ENCODE data around the gene ADARB1.

Gene ADARB1

GRCh38 chr21:45200031-45200430 is 125.7 kb downstream of the ADARB1 start:
- TF ChIP-seq ZIC2 (tag by site-specific recombination; IDR thresholded peaks at IDR 0.05) = peak; percentile 8; the same call in 1 of the 2 replicates
- TF ChIP-seq TRIM28 (IDR thresholded peaks at IDR 0.05; ENCODE audit: borderline replicate concordance, low read length) = no peak
- Histone ChIP-seq H3K4me3 (ENCODE audit: low read depth, low read length) (no peak overlapping the region), H3K9me3 (ENCODE audit: control insufficient read depth, insufficient read depth, low read depth, low read length) (no peaks in the 10 kb centered on the region), H3K27ac (ENCODE audit: extremely low read depth, low read depth, low read length) (no peak overlapping the region), H3K4me1 (ENCODE audit: control insufficient read depth, insufficient read depth, low read length) (no peaks in the 10 kb centered on the region), H3K36me3 (ENCODE audit: control insufficient read depth in 2 of 2, insufficient read depth in 1 of 2, low read length in 2 of 2) (peaks cover 0 to 7% of the 10 kb centered on the region in 2 experiments; a peak in 1 of 3 replicates)
- POLR2A ChIA-PET = no interaction called here
- CTCF ChIA-PET = interaction anchor here (0.6 to 1.6 kb wide), 2 partner anchors 63 to 150 kb away, joined by 3 to 5 read pairs; no protein-coding TSS in a partner anchor

DNA sequence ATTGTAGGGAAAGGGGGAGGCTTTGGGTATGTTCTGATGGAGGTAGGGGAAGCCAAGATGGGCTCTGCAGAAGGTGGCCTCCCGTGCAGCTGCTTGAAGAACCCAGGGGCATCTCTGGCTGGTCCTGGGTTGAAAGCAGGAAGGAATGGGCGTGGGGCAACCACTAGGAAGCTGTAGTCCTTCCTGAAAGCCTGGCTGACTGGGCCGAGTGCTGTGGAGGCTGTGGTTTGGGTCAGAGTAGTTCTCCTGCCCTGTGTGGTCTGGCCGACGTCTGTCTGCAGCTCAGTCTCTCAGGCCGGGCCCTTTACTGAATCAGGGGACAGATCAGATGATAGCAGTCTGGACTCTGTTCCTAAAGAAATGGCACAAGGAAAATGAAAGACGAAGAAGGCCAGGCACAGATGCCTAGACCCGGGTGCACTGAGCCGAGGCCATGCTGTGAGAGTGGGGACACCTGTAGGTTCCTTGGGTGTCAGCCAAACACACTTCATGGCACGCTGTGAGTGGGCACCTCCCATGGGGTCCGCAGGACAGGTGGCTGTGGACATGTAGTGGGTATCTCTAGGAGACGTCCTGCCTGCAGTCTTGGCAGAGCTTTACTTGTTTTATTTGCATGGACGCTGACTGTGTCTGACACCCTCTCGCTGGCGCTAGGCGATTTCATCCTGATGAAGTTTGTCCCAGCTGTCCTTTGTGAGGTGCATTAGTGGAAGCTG is 126.4 kb downstream of the ADARB1 start:
- Histone ChIP-seq H3K36me3 (ENCODE audit: control insufficient read depth in 2 of 2, insufficient read depth in 1 of 2, low read length in 2 of 2) (peaks cover 0 to 7% of the 10 kb centered on the region in 2 experiments; a peak in 1 of 3 replicates), H3K27ac (ENCODE audit: extremely low read depth, low read depth, low read length) (no peak overlapping the region), H3K9me3 (ENCODE audit: control insufficient read depth, insufficient read depth, low read depth, low read length) (no peaks in the 10 kb centered on the region), H3K4me1 (ENCODE audit: control insufficient read depth, insufficient read depth, low read length) (no peaks in the 10 kb centered on the region), H3K4me3 (ENCODE audit: low read depth, low read length) (no peak overlapping the region)
- TF ChIP-seq SCRT2 (tag by site-specific recombination; IDR thresholded peaks at IDR 0.05) = 0 out of 2 replicates have a peak, but pooled peaks have one; percentile 24
- no peak for TF ChIP-seq ZNF121 (tag by site-specific recombination; IDR thresholded peaks at IDR 0.05)
- CTCF ChIA-PET = interaction anchor here (0.6 to 1.6 kb wide), 2 partner anchors 63 to 149 kb away, joined by 3 to 5 read pairs; no protein-coding TSS in a partner anchor
- POLR2A ChIA-PET = no interaction called here

DNA sequence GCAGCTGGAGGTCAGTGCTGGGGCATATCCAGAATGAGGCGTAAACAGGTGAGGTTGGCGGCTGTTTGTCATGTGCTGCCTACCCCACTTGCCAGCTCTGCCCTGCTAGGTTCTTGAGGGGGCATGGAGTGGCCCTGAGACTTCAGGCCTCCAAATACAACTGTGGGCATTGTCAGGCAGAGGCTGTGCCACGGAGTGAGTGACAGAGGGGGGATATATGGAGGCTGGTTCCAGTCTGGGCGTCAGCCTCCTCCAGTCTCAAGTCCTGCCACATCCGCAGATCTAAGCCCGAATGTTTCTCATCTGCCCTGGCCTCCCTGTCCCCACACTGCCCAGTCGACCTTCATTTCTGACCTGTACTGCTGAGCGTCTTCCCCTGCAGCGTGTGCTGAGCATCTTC is 128.0 kb downstream of the ADARB1 start:
- H3K4me1 ChIP-seq (ENCODE audit: control insufficient read depth, insufficient read depth, low read length) = no peaks in the 10 kb centered on the region
- H3K4me3 ChIP-seq (ENCODE audit: low read depth, low read length) = no peak overlapping the region
- TF ChIP-seq ZFP41 (tag by site-specific recombination; IDR thresholded peaks at IDR 0.05; ENCODE audit: borderline replicate concordance) (no peak), PRDM10 (tag by site-specific recombination; IDR thresholded peaks at IDR 0.05) (peak; percentile 36; the same call in 1 of the 2 replicates)
- H3K36me3 ChIP-seq (ENCODE audit: control insufficient read depth in 2 of 2, insufficient read depth in 1 of 2, low read length in 2 of 2) = peaks cover 0 to 7% of the 10 kb centered on the region in 2 experiments; a peak in 1 of 3 replicates
- H3K27ac ChIP-seq (ENCODE audit: extremely low read depth, low read depth, low read length) = no peak overlapping the region
- no peaks in the 10 kb centered on the region for H3K9me3 ChIP-seq (ENCODE audit: control insufficient read depth, insufficient read depth, low read depth, low read length)
- ChIA-PET POLR2A (no interaction called here), CTCF (no interaction called here)

GRCh38 chr21:45202889-45203288 is 128.5 kb downstream of the ADARB1 start:
- TF ChIP-seq TCF7L2 (IDR thresholded peaks at IDR 0.05; ENCODE audit: borderline replicate concordance, low read depth, low read length) (no peak), ZNF175 (tag by site-specific recombination; IDR thresholded peaks at IDR 0.05) (no peak), ZNF561 (tag by site-specific recombination; IDR thresholded peaks at IDR 0.05; ENCODE audit: borderline replicate concordance) (no peak), ZNF37A (tag by site-specific recombination; IDR thresholded peaks at IDR 0.05) (no peak), HOXC10 (CRISPR knock-in tag; IDR thresholded peaks at IDR 0.05) (no peak), ZNF292 (tag by site-specific recombination; IDR thresholded peaks at IDR 0.05; ENCODE audit: borderline replicate concordance, low read depth) (no peak), GLI4 (tag by site-specific recombination; IDR thresholded peaks at IDR 0.05) (no peak), ZNF2 (tag by site-specific recombination; IDR thresholded peaks at IDR 0.05) (no peak), ZNF112 (tag by site-specific recombination; IDR thresholded peaks at IDR 0.05) (no peak), ZNF324 (tag by site-specific recombination; IDR thresholded peaks at IDR 0.05) (no peak), ZBTB8A (tag by site-specific recombination; IDR thresholded peaks at IDR 0.05) (no peak)
- TF ChIP-seq, protein P1, sequence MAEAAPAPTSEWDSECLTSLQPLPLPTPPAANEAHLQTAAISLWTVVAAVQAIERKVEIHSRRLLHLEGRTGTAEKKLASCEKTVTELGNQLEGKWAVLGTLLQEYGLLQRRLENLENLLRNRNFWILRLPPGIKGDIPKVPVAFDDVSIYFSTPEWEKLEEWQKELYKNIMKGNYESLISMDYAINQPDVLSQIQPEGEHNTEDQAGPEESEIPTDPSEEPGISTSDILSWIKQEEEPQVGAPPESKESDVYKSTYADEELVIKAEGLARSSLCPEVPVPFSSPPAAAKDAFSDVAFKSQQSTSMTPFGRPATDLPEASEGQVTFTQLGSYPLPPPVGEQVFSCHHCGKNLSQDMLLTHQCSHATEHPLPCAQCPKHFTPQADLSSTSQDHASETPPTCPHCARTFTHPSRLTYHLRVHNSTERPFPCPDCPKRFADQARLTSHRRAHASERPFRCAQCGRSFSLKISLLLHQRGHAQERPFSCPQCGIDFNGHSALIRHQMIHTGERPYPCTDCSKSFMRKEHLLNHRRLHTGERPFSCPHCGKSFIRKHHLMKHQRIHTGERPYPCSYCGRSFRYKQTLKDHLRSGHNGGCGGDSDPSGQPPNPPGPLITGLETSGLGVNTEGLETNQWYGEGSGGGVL (tag by site-specific recombination; IDR thresholded peaks at IDR 0.05) = no peak
- CTCF ChIA-PET = no interaction called here

More at GRCh38 chr21:45202889-45203288, 128.5 kb downstream of the ADARB1 start:
- Histone ChIP-seq H3K4me1 (ENCODE audit: control insufficient read depth, insufficient read depth, low read length) (no peaks in the 10 kb centered on the region), H3K9me3 (ENCODE audit: control insufficient read depth, insufficient read depth, low read depth, low read length) (no peaks in the 10 kb centered on the region), H3K36me3 (ENCODE audit: control insufficient read depth in 2 of 2, insufficient read depth in 1 of 2, low read length in 2 of 2) (peaks cover 0 to 7% of the 10 kb centered on the region in 2 experiments; a peak in 1 of 3 replicates), H3K27ac (ENCODE audit: extremely low read depth, low read depth, low read length) (no peak overlapping the region), H3K4me3 (ENCODE audit: low read depth, low read length) (no peak overlapping the region)
- POLR2A ChIA-PET = no interaction called here
